Activated naive CD4-positive, alpha-beta T cell treated with anti-CD3 and anti-CD28 coated beads, Interleukin-2, amount 50 U/mL, for 24 hours (primary cell): ENCODE measurements around the gene ARF6.
A peak's percentile ranks its signal among the peaks of the same experiment; 100 is the strongest.
"Not testable (repeated sequence)": the region's sequence is repeated elsewhere in the genome, so short reads cannot be mapped to it uniquely, and the experiment has no call there.

Experiments used
- H3K27ac Mint-ChIP-seq: one replicate; pipeline ENCODE4 v1.8.0; 2021; ENCODE audit warnings: mild to moderate bottlenecking, mixed read lengths
- H3K27me3 Mint-ChIP-seq: one replicate; pipeline ENCODE4 v1.8.0; 2021; ENCODE audit warnings: mixed read lengths
- H3K36me3 Mint-ChIP-seq: one replicate; pipeline ENCODE4 v1.8.0; 2021; ENCODE audit warnings: mixed read lengths
- H3K4me1 Mint-ChIP-seq: one replicate; pipeline ENCODE4 v1.8.0; 2021; ENCODE audit warnings: mixed read lengths
- H3K4me3 Mint-ChIP-seq: one replicate; pipeline ENCODE4 v1.8.0; 2021; ENCODE audit warnings: mild to moderate bottlenecking, mixed read lengths
- H3K9me3 Mint-ChIP-seq: one replicate; pipeline ENCODE4 v1.8.0; 2021; ENCODE audit warnings: mixed read lengths

ARF6 gene

DNA sequence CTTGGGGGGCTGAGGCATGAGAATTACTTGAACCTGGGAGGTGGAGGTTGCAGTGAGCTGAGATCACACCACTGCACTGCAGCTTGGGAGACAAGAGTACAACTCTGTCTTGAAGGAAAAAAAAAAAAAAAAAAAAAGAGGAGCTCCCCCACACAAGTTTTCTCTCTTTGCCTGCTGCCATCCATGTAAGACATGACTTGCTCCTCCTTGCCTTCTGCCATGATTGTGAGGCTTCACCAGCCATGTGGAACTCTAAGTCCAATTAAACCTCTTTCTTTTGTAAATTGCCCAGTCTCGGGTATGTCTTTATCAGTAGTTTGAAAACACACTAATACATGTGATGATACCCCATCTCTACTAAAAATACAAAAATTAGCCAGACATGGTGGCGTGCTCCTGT, 46.3 kb downstream of the ARF6 start:
- not testable (repeated sequence) for H3K27ac Mint-ChIP-seq
- Mint-ChIP-seq H3K4me3 (peak overlapping the region; percentile 33), H3K4me1 (peaks cover 53% of the 10 kb centered on the region)

GRCh38 chr14:49939884-49940510, 47.1 kb downstream of the ARF6 start:
- Mint-ChIP-seq H3K27me3 (no peaks in the 10 kb centered on the region), H3K9me3 (peaks cover 26% of the 10 kb centered on the region), H3K27ac (peak overlapping the region; percentile 79), H3K4me1 (peaks cover 58% of the 10 kb centered on the region), H3K4me3 (no peak overlapping the region), H3K36me3 (peaks cover 13% of the 10 kb centered on the region)

More for the DNA sequence above, 46.3 kb downstream of the ARF6 start:
- not testable (repeated sequence) for H3K27me3 Mint-ChIP-seq
- peaks cover 13% of the 10 kb centered on the region for H3K36me3 Mint-ChIP-seq
- H3K9me3 Mint-ChIP-seq, result peaks cover 26% of the 10 kb centered on the region

DNA sequence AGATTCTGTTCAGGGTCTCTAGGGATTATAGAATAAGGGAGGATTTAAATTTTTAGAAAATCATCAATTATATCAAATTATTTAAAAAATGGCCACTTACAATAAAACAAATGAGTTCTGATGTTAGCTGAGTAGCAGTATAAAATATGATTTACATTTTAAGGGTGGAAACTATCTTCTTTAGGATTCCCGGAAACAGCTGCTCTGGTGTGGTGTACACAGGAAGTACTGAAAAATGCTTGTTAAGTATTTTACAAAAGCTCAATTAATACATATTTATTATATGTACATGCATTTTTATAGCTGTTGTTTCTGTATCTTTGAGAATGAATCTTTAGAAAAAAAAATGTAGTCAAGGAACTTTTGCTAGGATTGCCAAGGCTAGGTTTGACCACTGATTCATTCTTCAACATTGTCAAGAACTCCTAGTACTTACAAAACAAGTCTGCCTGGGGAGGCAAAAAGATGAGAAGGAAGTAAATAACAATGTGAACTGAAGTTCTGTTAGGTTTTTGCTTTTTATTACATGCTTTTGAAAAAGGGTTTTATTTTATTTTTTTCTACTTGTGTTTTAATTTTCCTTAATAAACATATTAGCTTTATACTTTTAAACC, 48.0 kb downstream of the ARF6 start:
- Mint-ChIP-seq H3K4me3 (no peak overlapping the region), H3K36me3 (peaks cover 13% of the 10 kb centered on the region), H3K27ac (peak overlapping the region; percentile 79), H3K9me3 (peaks cover 26% of the 10 kb centered on the region), H3K4me1 (peaks cover 67% of the 10 kb centered on the region), H3K27me3 (no peaks in the 10 kb centered on the region)

GRCh38 chr14:49942090-49942489, 49.2 kb downstream of the ARF6 start:
- H3K4me3 Mint-ChIP-seq, result peak overlapping the region; percentile 40
- peaks cover 18% of the 10 kb centered on the region for H3K9me3 Mint-ChIP-seq
- no peaks in the 10 kb centered on the region for H3K27me3 Mint-ChIP-seq
- peaks cover 70% of the 10 kb centered on the region for H3K4me1 Mint-ChIP-seq
- H3K27ac Mint-ChIP-seq, result peak overlapping the region; percentile 76
- peaks cover 7% of the 10 kb centered on the region for H3K36me3 Mint-ChIP-seq

DNA sequence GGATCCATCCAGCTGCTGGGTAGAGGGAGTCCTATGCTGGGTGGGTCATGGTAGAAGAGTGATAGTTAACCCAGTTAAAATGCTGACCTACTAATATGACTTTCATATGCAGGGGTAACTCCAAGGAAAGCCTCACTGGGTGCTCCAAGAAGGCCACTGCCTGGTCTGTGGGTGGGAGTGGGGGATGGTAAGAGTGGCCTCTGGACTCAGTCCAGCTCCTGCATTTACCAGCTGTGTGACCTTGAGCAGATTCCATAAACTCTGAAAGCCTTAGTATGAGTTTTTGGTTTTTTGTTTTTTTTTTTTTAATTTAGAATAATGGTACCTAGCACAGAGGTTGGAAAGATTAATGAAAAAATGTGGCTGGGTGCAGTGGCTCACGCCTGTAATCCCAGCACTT, 51.6 kb downstream of the ARF6 start:
- Mint-ChIP-seq H3K27me3 (no peaks in the 10 kb centered on the region), H3K27ac (no peak overlapping the region), H3K36me3 (peaks cover 5% of the 10 kb centered on the region), H3K9me3 (peaks cover 15% of the 10 kb centered on the region), H3K4me1 (peaks cover 86% of the 10 kb centered on the region), H3K4me3 (no peak overlapping the region)

GRCh38 chr14:49945448-49946319, 52.8 kb downstream of the ARF6 start:
- peak overlapping the region; percentile 93 for H3K27ac Mint-ChIP-seq
- peaks cover 5% of the 10 kb centered on the region for H3K36me3 Mint-ChIP-seq
- H3K4me3 Mint-ChIP-seq, result peak overlapping the region; percentile 53
- peaks cover 84% of the 10 kb centered on the region for H3K4me1 Mint-ChIP-seq
- H3K9me3 Mint-ChIP-seq, result peaks cover 14% of the 10 kb centered on the region
- no peaks in the 10 kb centered on the region for H3K27me3 Mint-ChIP-seq
